Natural killer cell treated with Interleukin-12 subunit alpha and Interleukin-12 subunit beta and Interleukin-15 and Interleukin-18, amount 100 ng/mL, for 72 hours (primary cell): ENCODE data around the gene DNAI1. TPM values are rescaled to one million over a fixed set of nuclear protein-coding genes. Genes with fewer than 3 reads are reported as not detected.

Source experiments
- total RNA-seq, 2 donors: library from RNA; stranded (reverse); gene quantifications; one replicate each; pipeline ENCODE4 v1.2.3, GENCODE V29; 2022

Gene DNAI1
- total RNA-seq, 2 donors from 2014 or later = not detected

Other genes starting within 250 kb of the DNAI1 start
- gene KIF24, start 129.5 kb upstream of the DNAI1 start, total RNA-seq = 1 to 10 TPM; 3.4 to 8.7 TPM
- gene NUDT2, start 129.2 kb upstream of the DNAI1 start, total RNA-seq = 10 to 100 TPM; 16.4 to 28.9 TPM
- gene MYORG, start 81.9 kb upstream of the DNAI1 start, total RNA-seq = 1 to 10 TPM; 1.1 to 4.6 TPM
- gene FAM219A, start 235 bp upstream of the DNAI1 start, total RNA-seq = 10 to 100 TPM; 21.4 to 23.5 TPM
- not detected for gene ENHO, start 64.2 kb downstream of the DNAI1 start, total RNA-seq
- gene CNTFR, start 130.9 kb downstream of the DNAI1 start, total RNA-seq = not detected
- gene RPP25L, start 153.3 kb downstream of the DNAI1 start, total RNA-seq = 10 to 100 TPM; 22.7 to 23.1 TPM
- 100 to 1,000 TPM in 1 of 2 donors, 10 to 100 TPM in 1; 79.8 to 141 TPM for gene DCTN3, start 161.7 kb downstream of the DNAI1 start, total RNA-seq
- under 1 TPM in 1 of 2 donors, not detected in 1; 0.31 TPM for gene ARID3C, start 170.3 kb downstream of the DNAI1 start, total RNA-seq
- 100 to 1,000 TPM in 1 of 2 donors, 10 to 100 TPM in 1; 45.6 to 109 TPM for gene SIGMAR1, start 179.0 kb downstream of the DNAI1 start, total RNA-seq
- gene GALT, start 187.9 kb downstream of the DNAI1 start, total RNA-seq = 10 to 100 TPM; 19.4 to 50.2 TPM
- 10 to 100 TPM in 1 of 2 donors, 1 to 10 TPM in 1; 6.8 to 16.8 TPM for gene IL11RA, start 193.4 kb downstream of the DNAI1 start, total RNA-seq
- not detected for gene CCL27, start 203.9 kb downstream of the DNAI1 start, total RNA-seq
- not detected for gene CCL19, start 232.5 kb downstream of the DNAI1 start, total RNA-seq